GM19043 (cell line): ENCODE data around the gene MSH3.
"Not testable (repeated sequence)": the region's sequence is repeated elsewhere in the genome, so short reads cannot be mapped to it uniquely, and the experiment has no call there.

ENCODE experiments used
- ATAC-seq: cut with Tn5 transposase; IDR thresholded peaks from one replicate; pipeline ENCODE4 v1.9.1; 2021; ENCODE audit warnings: low read depth; ENCODE audit not compliant: unreplicated experiment

Gene MSH3

DNA sequence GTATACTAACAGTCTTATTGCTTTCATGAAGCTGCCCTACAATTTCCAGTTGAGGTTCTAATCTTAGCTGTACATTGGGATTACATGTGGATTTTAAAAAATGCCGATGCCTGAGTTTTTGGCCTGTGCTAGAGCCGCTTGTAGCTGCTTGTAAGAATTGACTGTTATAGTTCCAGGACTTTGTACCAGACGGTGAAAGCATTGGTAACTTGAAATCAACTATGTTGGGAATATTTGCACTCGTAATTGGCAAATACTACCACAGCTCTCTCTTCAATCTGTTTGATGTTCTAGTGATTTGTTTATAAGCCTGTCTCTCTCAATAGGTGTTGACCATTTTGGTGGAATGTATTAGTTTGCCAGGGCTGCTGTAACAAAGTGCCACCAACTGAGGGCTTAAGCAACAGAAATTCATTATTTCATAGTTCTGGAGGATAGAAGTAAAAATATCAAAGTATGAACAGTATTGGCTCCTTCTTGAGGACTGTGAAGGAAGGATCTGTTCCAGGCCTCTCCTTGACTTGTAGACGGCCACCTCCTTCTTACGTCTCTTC lies 50.8 kb downstream of the MSH3 start:
- ATAC-seq = no peak

DNA sequence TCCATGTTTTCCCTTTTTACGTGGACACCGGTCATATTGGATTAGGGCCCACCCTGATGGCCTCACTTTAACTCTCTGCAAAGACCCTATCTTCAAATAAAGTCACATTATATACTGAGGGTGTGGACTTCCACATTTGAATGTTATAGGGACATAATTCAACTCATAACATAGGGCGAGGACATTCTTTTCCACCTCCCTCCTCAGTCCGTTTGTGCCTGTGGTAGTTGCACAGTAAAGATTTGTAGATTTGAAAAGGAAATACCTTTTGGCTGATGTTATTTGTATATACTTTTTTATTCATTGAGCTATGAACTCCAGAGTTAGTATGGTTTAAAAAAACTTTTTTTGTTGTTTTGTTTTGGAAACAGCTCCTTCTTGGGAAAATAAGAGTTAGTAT lies 51.3 kb downstream of the MSH3 start:
- no peak for ATAC-seq

DNA sequence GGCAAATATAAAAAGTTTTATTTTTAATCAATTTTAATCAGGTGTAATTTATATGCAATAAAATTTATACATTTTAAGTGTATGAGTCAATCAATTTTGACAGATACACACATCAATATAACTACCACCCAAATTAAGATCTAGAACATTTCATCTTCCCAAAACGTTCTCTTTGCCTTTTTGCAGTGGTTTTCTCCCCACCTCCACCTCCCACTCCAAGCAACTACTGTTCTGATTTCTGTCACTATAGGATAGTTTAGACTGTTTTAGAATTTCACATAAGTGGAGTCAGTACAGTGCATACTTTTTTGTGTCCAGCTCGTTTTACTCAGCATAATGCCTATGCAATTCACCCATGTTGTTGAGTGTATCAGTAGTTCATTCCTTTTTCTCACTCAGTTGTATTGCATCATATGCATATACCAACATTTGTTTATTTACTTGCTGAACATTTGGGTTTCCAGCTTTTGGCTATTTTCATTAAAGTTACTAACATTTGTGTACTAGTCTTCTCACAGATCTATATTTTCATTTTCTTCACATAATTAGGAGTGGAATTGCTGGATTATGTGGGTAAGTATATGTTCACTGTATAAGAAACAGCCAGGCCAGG lies 52.5 kb downstream of the MSH3 start:
- ATAC-seq = no peak

DNA sequence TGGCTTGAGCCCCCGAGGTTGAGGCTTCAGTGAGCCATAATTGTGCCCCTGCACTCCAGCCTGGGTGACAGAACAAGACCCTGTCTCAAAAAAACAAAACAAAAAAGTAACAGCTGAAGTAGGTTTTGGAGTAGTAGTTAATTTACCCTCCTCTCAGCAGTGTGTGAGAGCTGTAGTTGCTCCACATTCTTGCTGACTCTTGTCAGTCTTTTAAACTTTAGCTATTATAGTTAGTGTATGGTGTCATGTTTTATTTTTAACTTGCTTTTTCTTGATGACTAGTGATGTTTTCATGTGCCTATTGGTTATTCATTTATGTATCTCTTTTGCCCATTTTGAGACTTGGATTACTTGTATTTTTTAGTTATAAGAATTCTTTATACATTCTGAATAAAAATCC lies 53.2 kb downstream of the MSH3 start:
- ATAC-seq = no peak

DNA sequence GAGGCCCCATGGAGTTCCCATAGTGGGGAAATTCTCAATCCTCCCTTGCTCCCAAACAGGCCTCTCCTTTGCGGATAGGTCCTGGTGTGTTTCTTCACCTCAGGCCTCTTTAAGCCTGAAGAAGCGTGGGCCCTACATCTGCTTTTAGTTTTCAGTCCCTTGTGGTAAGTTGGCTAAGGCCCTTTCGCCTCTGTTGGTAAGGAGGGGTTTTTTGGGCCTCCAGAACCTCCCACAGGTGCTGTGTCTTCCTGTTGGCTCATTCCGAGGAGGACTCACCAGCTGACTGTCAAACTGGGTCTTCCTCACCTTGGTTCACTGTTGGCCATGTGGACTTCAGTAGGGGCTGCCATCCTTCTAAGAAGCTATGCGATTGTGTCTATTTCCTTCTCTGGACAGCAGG lies 56.8 kb downstream of the MSH3 start:
- no peak for ATAC-seq

DNA sequence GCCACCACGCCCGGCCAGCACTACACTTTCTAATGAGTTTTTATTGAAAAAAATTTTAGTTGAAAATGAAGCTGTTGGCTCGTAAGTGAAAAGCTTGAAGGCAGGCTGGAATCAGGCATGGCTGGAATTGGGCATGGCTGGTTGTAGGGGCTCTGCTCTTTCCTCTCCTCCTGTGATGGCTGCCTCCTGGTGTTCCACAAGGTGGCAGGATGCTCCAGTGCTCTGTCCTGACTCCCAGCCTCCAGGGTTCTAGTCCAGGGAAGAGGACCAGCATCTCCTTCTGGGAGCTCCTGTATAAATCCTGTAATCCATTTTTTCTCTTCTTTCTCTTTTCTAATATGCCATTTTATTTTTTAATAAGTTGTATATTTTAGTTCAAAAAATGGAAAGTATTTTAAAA lies 57.5 kb downstream of the MSH3 start:
- ATAC-seq = no peak

DNA sequence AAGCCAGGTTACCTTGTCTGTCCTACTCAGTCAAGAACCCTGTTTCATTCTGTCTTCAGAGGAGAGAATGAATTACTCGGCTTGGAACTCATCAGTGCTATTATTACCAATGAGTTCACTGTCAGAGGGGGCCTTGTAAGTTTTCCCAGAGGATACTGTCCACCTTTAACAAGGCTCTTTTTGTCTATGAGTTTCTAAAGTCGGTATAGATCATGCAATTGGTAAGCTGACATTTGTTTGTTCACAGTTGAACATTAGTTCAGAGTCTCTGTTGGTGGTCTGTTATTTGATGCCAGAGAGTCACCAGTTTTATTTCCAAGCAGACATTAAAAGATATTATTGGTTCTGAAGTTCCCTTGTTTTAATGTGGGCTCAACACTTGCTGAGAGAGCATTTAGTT lies 58.5 kb downstream of the MSH3 start:
- ATAC-seq = no peak

DNA sequence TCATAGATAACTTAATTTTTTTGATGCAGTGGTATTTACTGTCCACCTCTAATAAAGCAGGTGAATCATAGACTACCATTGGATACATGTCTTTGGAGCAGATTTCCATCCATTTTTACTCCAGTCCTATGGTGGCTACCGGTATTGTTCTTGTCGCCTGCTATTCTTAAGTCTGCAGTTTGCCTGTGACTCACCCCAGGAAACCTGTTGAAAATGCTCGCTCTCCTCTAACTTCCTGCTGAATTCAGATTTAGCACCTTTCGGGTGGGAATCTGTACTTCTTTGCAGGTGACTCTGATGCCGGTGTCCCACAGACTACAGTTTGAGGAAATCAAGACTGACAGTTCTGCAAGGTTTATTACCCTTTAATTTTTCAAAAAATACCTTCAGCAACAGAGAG lies 59.2 kb downstream of the MSH3 start:
- no peak for ATAC-seq

DNA sequence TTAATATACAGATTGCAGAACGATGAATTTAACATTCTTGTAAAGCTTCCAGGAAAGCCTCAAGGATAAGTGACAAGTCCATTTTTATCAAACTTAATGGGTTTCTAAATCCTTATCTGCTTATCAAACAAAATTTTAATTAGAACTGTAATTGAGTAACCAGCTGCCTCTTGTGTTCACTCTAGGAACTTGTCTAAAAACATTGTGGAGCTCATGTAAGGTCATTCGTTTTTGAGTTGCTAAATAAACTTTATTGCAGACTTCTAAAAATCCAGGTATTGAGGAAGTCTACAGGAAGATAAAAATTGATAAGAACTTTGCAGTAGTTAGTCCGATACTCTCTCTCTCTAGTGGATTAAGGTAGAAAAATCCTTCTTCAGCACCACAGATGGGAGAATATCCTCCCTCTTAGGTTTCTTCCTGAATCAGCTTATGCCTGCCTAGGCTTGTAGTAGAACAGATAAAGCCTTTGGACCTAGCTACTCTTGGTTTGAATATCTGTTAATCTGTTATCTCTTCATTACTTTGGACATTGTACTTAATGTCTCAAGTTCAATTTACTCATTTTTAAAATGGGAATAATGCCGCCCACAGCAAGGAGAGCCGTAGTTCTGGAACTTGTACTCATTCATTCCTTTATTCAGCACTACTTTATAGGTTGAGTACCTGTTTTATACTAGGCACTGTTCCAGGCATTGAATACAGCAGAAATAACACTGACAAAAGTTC lies 60.3 kb downstream of the MSH3 start:
- ATAC-seq = no peak

DNA sequence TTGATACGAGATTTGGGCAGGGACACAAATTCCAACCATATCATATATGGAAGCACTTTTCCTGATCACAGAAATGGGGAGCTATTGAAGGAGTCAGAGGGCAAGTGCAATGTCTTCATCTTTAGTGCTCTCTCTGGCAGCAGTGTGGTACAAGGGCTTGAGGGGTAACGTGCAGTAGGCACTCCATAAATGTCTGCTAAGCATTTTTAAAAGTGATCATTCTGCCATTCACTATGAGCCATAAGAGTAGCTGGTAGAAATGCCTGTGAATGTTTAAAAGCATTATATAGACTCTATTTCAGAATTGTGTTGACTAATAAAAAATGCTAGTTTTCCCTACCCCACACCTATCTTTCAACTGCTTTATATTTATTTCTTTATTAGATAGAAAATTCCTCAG lies 61.4 kb downstream of the MSH3 start:
- ATAC-seq = no peak

DNA sequence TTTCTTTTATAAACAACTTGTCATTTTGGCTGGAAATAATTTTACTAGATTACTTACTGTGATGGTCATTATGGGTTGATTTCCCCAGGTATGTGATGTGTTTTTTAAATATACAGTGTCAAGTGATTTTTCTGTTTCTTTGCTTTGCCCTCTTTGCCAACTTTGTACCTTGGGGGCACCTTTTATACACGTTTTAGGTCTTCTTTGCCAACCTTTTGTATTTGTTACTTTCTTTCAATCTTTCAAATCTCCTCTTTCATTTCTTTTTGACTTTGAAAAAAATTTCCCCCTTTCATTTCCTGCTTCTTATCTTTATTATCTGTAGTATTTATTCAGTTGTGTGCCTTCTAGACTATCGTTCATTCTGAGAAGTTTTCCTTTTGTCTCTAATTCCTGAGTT lies 65.7 kb downstream of the MSH3 start:
- ATAC-seq = no peak

DNA sequence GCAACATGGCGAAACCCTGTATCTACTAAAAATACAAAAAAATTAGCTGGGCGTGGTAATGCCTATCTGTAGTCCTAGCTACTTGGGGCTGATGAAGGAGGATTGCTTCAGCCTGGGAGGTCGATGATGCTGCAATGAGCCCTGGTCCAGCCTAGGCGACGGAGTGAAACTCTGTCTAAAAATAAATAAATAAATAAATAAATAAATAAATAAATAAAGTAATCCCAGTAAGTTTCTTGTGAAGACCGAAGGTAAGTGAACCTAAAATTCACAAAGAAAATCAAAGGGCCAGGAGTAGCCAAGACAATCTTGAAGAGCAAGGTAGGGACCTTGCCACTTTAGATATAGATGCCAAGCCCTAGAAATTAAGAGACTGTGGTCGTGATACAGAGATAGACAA lies 68.5 kb downstream of the MSH3 start:
- ATAC-seq = no peak

DNA sequence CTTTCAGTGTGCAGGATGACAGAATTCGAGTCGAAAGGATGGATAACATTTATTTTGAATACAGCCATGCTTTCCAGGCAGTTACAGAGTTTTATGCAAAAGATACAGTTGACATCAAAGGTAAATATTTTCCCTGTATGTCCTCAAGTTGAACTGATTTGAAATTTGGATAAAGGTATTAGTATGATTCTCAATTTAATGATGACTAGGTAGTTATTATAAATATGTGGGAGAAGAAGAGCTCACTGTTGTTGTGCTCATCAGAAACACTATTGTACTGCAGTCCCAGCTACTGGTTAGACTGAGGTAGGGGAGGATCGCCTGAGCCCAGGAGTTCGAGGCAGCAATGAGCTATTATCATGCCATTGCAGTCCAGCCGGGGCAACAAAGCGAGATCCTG lies 71.0 kb downstream of the MSH3 start:
- no peak for ATAC-seq

DNA sequence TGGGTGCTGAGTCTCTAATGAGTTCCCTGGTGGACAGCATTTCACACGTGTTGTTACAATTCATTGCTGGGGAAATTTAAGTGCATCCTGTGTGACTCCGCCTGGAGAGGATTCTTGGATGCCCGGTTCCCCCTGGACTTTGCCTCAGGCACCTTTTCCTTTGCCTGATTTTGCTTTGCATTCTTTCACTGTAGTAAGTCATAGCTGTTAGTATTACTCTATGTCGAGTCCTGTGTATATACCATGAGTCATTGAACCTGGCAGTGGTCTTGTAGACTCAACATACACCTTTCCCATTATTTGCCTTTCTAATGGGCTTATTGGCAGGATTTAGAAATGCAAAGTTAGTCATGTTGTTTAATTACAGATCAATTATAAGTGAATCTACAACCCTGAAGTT lies 82.3 kb downstream of the MSH3 start:
- no peak for ATAC-seq

DNA sequence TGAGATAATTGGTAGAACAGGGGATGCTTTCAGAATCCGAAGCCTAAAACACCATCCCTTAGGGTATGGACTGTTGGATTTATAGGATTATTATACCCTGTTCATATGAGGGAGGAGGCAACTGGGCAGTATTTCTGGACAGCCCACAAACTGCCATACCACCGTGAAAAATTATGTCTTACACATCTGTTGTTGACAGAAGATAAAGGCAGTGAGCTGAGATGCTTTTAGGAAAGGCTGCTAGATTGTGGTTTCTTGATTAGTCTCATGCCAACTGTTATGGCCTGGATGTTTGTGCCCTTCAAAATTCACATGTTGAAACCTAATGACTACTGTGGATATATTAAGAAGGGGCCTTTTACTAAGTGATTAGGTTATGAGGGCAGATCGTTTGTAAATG lies 84.0 kb downstream of the MSH3 start:
- ATAC-seq = no peak

DNA sequence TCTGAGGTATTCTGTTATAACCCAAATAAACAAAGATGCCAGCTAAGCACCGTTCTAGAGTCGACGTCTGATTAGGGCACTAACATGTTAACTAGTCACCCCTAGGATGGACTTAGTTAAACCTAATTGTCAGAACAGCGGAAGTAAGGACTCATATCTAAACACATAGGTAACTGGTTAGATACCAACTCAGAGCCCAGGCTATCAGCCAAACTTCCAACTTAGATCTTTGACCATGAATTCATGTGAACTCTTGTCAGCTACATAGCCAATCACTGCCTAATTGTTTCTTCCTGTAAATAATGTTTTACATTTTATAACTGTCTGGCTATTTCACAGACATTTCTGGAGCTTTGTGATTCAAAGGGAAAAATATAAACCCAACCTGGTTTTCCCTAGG lies 84.6 kb downstream of the MSH3 start:
- no peak for ATAC-seq

DNA sequence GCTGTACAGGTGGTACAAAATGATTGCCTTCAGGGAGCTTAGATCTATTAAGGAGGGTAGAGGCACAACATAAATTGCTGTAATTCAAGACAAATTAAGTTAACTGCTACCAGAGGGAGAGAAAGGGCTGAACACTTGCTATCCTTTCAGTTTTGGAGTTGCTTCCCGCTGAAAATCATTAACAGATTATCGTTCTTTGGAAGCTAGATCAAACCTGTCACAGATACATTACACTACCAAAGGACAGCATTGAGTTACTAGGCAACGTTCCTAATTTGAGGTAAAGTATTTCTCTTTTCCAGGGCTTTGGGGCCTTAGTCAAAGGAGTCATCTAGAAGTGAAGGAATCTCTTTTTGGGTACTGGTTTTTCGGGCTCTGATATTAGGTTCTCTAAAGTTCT lies 85.0 kb downstream of the MSH3 start:
- no peak for ATAC-seq

DNA sequence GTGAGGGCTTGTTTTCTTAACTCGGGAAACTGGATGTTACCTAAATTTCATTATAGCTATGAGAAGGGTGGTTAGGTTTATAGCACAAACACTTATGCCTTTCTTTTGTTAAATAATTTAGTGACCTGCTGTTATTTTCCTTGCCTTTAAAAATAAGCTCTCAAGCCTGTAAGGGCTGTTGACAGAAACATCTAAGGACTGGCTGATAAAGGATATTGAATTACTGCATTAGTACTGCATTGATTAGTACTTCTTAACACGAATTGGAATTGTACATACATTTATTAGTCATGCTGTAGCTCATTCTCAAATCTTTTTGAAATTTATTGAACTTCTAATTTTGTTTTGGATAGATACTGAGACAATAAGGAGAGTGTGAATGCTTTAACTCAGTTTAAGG lies 85.4 kb downstream of the MSH3 start:
- ATAC-seq = no peak

DNA sequence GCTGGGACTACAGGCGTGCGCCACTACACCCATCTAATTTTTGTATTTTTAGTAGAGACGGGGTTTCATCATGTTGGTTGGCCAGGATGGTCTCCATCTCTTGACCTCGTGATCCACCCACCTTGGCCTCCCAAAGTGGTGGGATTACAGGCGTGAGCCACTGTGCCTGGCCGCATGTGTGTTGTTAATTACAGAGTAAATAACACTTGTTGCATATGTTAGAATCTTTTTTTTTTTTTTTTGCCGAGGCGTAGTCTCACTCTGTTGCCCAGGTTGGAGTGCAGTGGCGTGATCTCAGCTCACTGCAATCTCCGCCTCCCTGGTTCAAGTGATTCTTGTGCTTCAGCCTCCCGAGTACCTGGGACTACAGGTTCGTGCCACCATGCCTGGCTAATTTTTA lies 86.0 kb downstream of the MSH3 start:
- ATAC-seq = not testable (repeated sequence)

DNA sequence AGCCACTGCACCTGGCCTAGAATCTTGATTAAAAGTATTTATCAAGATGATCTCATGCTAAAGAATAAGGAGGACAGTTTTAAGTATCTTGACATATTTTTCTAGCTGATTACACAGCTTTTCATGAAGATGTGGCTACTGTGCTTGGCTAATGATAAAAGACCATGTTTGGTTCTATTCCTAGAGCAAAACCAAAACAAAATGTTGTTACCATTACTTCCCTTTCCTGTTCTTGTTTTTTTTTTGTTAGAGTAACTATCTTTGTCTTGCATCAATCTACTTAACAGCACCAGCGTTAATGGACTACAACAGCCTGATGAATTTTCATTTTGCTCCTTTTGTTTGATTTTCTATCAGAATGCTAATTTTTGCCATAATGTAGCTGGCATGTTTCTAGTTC lies 86.5 kb downstream of the MSH3 start:
- no peak for ATAC-seq

DNA sequence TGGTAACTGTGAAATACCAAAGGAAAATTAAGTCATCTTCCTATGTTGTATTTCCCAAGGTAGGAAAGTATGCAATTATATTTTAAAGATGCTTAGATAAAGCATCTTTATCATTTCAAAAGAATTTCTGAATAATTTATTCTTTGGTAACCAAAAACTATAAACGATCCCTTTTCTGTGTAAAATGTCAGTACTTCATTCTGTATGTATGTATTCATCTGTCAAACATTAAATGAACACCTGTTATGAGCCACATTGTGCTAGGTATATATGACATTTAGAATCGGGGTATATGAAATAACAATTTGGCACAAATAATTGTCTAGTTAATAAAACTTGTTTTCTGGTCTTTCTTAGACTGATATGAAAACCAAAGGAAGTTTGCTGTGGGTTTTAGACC lies 89.7 kb downstream of the MSH3 start:
- ATAC-seq = no peak

DNA sequence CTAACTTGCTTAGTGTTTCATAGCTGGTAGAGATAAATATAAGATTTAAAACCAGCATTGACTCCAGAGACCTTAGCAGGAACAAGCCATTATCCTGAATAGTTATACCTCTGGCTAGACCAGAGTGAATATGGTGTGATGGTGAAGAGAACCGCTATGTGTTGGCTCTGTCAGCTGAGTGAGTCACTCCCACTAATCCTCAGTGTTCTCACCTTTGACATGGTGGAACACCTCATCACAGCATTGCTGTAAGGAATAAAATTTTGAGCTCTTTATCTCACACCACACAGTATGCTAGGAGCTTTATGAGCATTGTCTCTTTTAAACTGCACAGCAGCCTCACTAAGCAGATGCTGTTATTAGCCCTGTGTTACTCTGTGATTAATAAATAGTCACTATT lies 91.0 kb downstream of the MSH3 start:
- no peak for ATAC-seq
